Activated CD4-positive, alpha-beta T cell treated with anti-CD3 and anti-CD28 coated beads, Interleukin-2, amount 50 U/mL, for 24 hours (primary cell): ENCODE results near the gene PRDM2.
A peak's percentile ranks its signal among the peaks of the same experiment; 100 is the strongest.

Source experiments
- DNase-seq, 2 donors: peaks; one replicate each; pipeline ENCODE4 v3.0.0-alpha.2; 2020; ENCODE audit warnings: low read depth in 1 of 2, low spot score in 1 of 2

Gene PRDM2

GRCh38 chr1:13732971-13733667 lies 33.1 kb downstream of the PRDM2 start:
- no peak for DNase-seq

- DNase-seq, result no peak
These were observed 33.7 kb downstream of the PRDM2 start for GRCh38 chr1:13733711-13734110.

GRCh38 chr1:13735168-13735930 lies 35.4 kb downstream of the PRDM2 start:
- no peak for DNase-seq

GRCh38 chr1:13737398-13737797 lies 37.4 kb downstream of the PRDM2 start:
- DNase-seq, result no peak

GRCh38 chr1:13746342-13746741 lies 46.4 kb downstream of the PRDM2 start:
- no peak for DNase-seq

DNA sequence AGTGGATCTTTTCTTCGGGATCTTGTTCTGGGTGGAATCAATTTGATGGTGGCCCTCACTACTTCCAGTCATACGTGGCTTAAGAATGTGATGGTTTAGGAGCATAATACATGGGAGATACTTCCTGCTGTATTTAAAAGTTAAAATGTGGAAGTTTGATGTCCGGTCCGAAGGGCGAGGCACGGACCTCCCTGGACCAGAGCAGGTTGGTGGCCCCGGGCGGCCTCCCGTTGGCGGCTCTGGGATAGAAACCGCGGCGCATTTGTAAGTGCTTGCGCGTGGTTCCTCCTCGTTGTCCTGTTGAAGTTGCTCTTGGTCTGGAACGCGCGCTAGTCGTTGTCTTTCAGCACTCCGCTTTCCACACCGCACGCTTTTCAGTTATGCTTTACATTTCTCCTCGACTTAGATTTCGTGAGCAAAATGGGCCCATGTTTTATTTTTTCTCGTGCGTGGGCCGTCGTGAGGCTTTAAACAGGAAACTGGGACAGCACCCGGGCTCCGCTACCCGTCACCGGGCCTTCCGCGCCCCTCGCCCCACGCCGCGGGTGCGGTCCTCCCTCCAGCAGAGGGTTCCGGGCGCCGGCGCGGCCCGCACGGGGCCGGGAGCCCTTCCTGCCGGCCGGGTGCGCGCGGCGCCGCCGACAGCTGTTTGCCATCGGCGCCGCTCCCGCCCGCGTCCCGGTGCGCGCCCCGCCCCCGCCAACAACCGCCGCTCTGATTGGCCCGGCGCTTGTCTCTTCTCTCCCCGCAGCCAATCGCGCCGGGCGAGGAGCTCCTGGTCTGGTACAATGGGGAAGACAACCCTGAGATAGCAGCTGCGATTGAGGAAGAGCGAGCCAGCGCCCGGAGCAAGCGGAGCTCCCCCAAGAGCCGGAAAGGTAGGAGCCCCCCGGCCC lies 48.9 kb downstream of the PRDM2 start:
- peak; percentile 90 to 92 for DNase-seq

GRCh38 chr1:13749543-13750341 lies 49.8 kb downstream of the PRDM2 start:
- DNase-seq, result peak; percentile 27 to 28

GRCh38 chr1:13751458-13751871 lies 51.5 kb downstream of the PRDM2 start:
- DNase-seq, result no peak

GRCh38 chr1:13751985-13752384 lies 52.0 kb downstream of the PRDM2 start:
- DNase-seq, result no peak

DNA sequence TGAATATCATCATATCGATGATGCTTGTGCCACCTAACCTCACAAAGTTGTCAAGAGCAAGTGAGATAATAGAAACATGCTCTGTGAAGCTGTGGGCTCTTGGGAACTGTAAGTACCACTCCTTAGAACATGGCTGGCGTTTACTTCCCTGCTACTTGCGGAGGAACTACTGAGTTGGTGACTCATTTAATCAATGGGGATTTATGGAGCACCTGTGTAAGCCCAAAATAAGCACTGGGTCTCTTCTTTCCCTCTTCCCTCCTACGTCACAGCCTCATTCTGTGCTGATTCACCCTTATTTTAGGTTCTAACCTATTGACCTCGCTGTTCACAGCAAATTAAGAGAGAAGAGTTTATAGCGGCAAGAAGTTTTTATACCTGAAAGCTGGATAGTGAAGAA lies 52.9 kb downstream of the PRDM2 start:
- no peak for DNase-seq

GRCh38 chr1:13753636-13754402 lies 53.8 kb downstream of the PRDM2 start:
- no peak for DNase-seq

- DNase-seq, result no peak
These were observed 54.6 kb downstream of the PRDM2 start for GRCh38 chr1:13754510-13755103.

DNA sequence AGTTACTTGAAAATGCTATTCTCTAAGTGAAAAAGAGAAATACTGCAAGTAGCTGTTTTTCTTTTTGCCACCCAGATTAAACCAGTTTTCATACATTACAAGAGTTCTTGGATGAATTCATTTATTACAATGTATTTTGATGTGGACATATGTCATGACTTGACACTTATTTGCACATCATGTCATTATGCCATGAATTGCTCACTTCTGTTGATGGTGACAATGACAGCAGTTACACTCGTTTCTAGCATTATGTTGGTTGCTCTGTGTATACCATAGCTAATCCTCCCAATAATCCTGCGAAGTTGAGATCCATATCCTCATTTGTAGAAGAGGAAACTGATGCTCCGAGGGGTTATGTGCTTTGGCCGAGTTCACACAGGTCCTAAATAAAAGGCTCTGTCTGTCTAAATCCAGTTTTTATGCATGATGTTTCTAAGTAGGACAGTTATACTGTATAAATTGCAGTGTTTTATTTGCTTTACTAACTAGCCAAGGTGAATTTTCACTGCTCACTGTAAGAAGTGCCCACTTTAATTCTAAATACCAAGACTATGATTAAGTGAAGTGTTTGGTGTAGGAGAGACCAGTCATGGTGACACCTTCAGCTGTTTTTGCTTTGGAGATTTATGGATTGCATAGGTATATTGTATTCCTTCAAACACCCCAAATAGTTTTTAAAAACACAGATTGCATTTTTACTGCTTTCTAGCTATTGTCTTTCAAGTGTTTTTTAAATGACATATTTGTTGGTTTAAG lies 56.7 kb downstream of the PRDM2 start:
- no peak for DNase-seq

GRCh38 chr1:13757693-13758092 lies 57.7 kb downstream of the PRDM2 start:
- no peak for DNase-seq

DNA sequence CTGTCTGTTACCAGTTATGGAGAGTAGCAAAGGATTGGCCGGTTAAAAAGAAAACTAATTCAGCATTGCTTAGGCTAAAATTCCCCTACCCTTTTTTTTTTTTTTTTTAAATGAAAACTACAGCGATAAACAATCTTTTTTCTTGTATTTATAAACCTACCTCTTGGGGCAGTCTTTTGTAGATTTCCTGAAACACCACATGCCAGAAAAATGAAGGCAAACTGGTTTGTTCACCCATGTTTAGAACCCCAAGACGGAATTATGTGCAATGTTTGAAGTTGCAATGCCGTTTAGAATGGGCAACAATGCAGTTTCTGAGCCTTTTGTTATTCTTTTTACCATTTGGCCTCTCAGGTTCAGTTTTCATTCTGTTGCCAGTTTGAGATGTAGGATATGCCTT lies 59.1 kb downstream of the PRDM2 start:
- DNase-seq, result no peak

- no peak for DNase-seq
These were observed 60.4 kb downstream of the PRDM2 start for GRCh38 chr1:13760340-13760739.

GRCh38 chr1:13760921-13761320 lies 60.9 kb downstream of the PRDM2 start:
- DNase-seq, result no peak

GRCh38 chr1:13761883-13762282 lies 61.9 kb downstream of the PRDM2 start:
- DNase-seq, result no peak

DNA sequence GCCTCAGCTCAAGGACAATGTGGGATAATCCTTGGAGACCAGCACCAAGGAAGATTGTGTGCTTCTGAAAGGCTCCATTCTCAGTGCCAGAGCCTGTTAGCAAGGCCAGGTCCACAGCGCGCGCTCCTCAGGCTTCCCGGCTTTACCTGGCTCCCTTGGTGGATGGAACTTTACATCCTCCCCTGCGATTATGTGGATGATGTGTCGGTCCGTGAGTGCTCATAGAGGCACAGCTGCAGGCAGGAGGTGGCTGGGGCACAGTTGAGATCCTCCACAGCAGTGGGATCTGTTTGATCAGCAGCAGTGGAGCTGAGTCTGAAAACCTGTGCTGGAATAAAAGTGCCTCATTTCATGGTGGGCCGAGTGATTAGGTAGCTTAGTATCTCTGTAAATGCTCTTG lies 62.7 kb downstream of the PRDM2 start:
- no peak for DNase-seq
